Fibroblast of lung (primary cell): ENCODE measurements around the gene SNAP29.

Experiments
- CTCF ChIP-seq, 2 donors: IDR thresholded peaks in 1 of 2; conservative IDR thresholded peaks in 1 of 2; 1 replicate in 1 of 2; 2 replicates in 1 of 2; pipeline ENCODE4 v1.5.1; 2011 to 2012; ENCODE audit warnings: low read length in 2 of 2, control low read depth in 1 of 2, inconsistent platforms in 1 of 2, low read depth in 1 of 2, mild to moderate bottlenecking in 1 of 2
- EZH2 ChIP-seq: IDR thresholded peaks from 2 replicates; pipeline ENCODE4 v1.5.1; 2012; ENCODE audit warnings: low read length, control low read depth, mild to moderate bottlenecking; ENCODE audit errors: missing control alignments

- TF ChIP-seq CTCF (conservative IDR thresholded peaks at IDR 0.05 in 1 of 2, IDR thresholded peaks at IDR 0.05 in 1 of 2; ENCODE audit: low read depth in 1 of 2, low read length in 2 of 2), result no peak
- TF ChIP-seq EZH2, result no peak
Measured at GRCh38 chr22:20927940-20928572, 69.2 kb downstream of the SNAP29 start.
